Activated CD8-positive, alpha-beta T cell treated with anti-CD3 and anti-CD28 coated beads for 36 hours (primary cell): ENCODE results near the gene WBP11. TPM values are rescaled to one million over a fixed set of nuclear protein-coding genes. Genes with fewer than 3 reads are reported as not detected.

Source experiments
- ATAC-seq: fragments of 200-7000 bp; cut with Tn5 transposase; one replicate; pipeline ENCODE4 v1.10.0; 2021; ENCODE audit warnings: mild to moderate bottlenecking, moderate library complexity
- CTCF ChIA-PET: fragments of 350-600 bp; sonication (Branson Sonifier 250); formaldehyde crosslinking; loops from one replicate; lab custom pipeline; 2021; ENCODE audit warnings: antibody characterized with exemption; lab: Charles Lee
- POLR2A ChIA-PET: fragments of 350-600 bp; sonication (Branson Sonifier 250); formaldehyde crosslinking; loops from one replicate; lab custom pipeline; 2021; ENCODE audit warnings: antibody characterized with exemption; lab: Charles Lee
- DNase-seq: peaks from one replicate; pipeline ENCODE4 v3.0.0-alpha.2; 2020
- H3K27ac Mint-ChIP-seq: one replicate; pipeline ENCODE4 v1.8.0; 2021; ENCODE audit warnings: mild to moderate bottlenecking, mixed read lengths
- H3K27me3 Mint-ChIP-seq: one replicate; pipeline ENCODE4 v1.8.0; 2021; ENCODE audit warnings: mixed read lengths
- H3K36me3 Mint-ChIP-seq: one replicate; pipeline ENCODE4 v1.8.0; 2021; ENCODE audit warnings: low read depth, mixed read lengths
- H3K4me1 Mint-ChIP-seq: one replicate; pipeline ENCODE4 v1.8.0; 2021; ENCODE audit warnings: low read depth, mixed read lengths
- H3K4me3 Mint-ChIP-seq: one replicate; pipeline ENCODE4 v1.8.0; 2021; ENCODE audit warnings: mild to moderate bottlenecking, moderate library complexity, mixed read lengths
- H3K9me3 Mint-ChIP-seq: one replicate; pipeline ENCODE4 v1.8.0; 2021; ENCODE audit warnings: mixed read lengths
- CTCF ChIP-seq: fragments of 200-600 bp; IDR thresholded peaks from one replicate; pipeline ENCODE4 v1.8.0; 2022; ENCODE audit warnings: antibody characterized with exemption, mild to moderate bottlenecking
- intact Hi-C: fragments of 100-400 bp; cut with micrococcal nuclease; formaldehyde crosslinking; loops from one replicate; pipeline ENCODE4 v1.10.0; 2022
- total RNA-seq, 2 experiments: library from RNA; stranded (reverse); gene quantifications; one replicate each; pipeline ENCODE4 v1.2.3, GENCODE V29; 2021

WBP11 gene
- total RNA-seq, 2 experiments from 2014 or later = 123 to 130 TPM

DNA sequence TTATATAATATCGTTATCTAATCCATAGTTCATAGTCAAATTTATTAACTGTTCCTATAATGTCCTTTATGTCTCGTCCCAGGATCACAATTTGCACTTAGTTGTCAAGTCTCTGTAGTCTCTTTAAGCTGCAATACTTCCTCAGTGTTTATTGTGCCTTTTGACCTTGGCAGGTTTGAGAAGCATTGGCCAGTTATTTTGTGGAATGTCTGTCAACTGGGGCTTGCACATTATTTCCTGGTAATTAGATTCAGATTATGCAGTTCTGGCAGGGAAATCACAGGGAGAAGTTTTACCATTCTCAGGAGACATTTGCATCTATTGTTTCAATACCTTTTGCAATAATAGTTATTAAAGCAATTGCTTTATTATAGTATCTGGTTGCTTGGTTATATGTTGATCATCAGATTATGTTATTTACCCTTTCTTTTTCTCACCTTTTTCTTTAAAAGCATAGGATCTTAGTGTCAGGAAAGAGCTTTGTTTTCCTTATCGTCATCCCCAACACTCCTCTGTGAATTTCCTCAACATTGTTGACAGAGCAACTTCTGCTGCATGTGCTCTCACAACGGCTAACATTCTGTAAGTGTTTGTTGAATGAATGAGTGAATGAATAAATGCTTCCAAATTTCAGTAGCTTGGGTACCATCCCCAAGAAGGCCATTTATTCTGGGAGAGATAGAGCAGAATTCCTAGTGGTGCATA, 43.8 kb upstream of the WBP11 start:
- CTCF ChIA-PET = interaction anchor here (0.6 to 5.5 kb wide), 10 partner anchors 10 to 375 kb away, joined by 3 to 95 read pairs (median 3); partner anchors contain the start of gene RERG
- no peak for DNase-seq
- no peak for ATAC-seq
- Mint-ChIP-seq H3K27ac (no peak overlapping the region), H3K9me3 (no peaks in the 10 kb centered on the region), H3K27me3 (no peaks in the 10 kb centered on the region), H3K4me1 (peaks cover 12% of the 10 kb centered on the region), H3K4me3 (no peak overlapping the region), H3K36me3 (no peaks in the 10 kb centered on the region)
- POLR2A ChIA-PET = interaction anchor here (0.5 to 0.8 kb wide), 3 partner anchors 165 to 455 kb away, joined by 3 read pairs; no protein-coding TSS in a partner anchor
- TF ChIP-seq CTCF = no peak
- intact Hi-C loops = loop anchor here (5.0 kb wide), 1 partner anchor 375 kb away; the partner anchor contains the start of gene RERG

GRCh38 chr12:14846042-14846587, 42.8 kb upstream of the WBP11 start:
- ATAC-seq = peak; percentile 39
- intact Hi-C loops = loop anchor here (5.0 kb wide), 1 partner anchor 376 kb away; the partner anchor contains the start of gene RERG
- H3K27ac Mint-ChIP-seq = no peak overlapping the region
- H3K9me3 Mint-ChIP-seq = no peaks in the 10 kb centered on the region
- no peaks in the 10 kb centered on the region for H3K36me3 Mint-ChIP-seq
- H3K27me3 Mint-ChIP-seq = no peaks in the 10 kb centered on the region
- peaks cover 12% of the 10 kb centered on the region for H3K4me1 Mint-ChIP-seq
- no peak for TF ChIP-seq CTCF
- no peak overlapping the region for H3K4me3 Mint-ChIP-seq
- ChIA-PET CTCF (interaction anchor here (0.6 to 5.5 kb wide), 28 partner anchors 9 to 570 kb away, joined by 3 to 95 read pairs (median 3); partner anchors contain the start of gene RERG), POLR2A (interaction anchor here (0.9 kb wide), 1 partner anchor 149 kb away, joined by 3 read pairs; no protein-coding TSS in a partner anchor)
- DNase-seq = no peak

DNA sequence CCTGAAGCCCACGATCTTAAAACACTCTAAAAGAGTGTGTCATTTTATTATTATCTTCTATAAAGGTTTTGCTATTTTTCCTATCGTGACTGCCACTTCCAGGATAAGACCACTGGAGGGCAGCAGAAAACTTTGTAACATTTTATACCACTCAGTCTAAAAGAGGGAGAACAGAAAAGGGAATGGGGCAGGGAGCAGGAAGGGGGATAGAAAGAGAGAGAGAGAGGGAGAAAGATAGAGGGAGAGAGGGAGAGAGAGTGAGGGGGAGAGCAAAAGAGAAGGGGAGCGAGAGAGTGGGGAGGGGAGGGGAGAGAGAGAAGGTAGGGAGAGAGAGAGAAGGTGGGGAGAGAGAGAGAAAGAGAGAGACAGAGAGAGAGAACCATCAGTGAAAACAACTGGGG, 42.1 kb upstream of the WBP11 start:
- Mint-ChIP-seq H3K27ac (peak overlapping the region; percentile 43), H3K4me1 (peaks cover 12% of the 10 kb centered on the region), H3K4me3 (no peak overlapping the region), H3K9me3 (no peaks in the 10 kb centered on the region), H3K27me3 (no peaks in the 10 kb centered on the region), H3K36me3 (no peaks in the 10 kb centered on the region)
- ChIA-PET CTCF (interaction anchor here (0.6 to 5.5 kb wide), 27 partner anchors 8 to 569 kb away, joined by 3 to 95 read pairs (median 3); partner anchors contain the start of gene RERG), POLR2A (interaction anchor here (0.9 kb wide), 1 partner anchor 150 kb away, joined by 3 read pairs; no protein-coding TSS in a partner anchor)
- TF ChIP-seq CTCF = peak; percentile 68
- intact Hi-C loops = loop anchor here (1.0 to 5.0 kb wide), 2 partner anchors 150 to 377 kb away; partner anchors contain the start of gene RERG
- ATAC-seq (peak; percentile 76), DNase-seq (peak; percentile 65)

DNA sequence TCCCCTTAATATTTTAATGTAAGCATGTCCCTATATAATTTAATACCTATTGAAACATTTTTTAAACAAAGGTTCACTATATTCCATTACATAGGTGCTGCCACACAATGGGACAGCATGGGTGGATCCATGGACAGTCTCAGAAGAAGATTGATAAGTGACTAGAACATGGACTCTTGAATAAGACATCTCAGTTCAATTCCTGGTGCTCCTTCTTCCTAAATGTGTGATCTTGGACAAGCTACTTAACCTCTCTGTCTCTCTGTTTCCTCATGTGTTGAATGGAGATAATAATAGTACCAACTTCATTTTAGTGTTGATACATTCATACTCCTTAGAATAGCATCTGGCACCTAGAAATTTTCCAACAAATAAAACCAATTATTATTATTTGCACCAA, 41.1 kb upstream of the WBP11 start:
- peaks cover 12% of the 10 kb centered on the region for H3K4me1 Mint-ChIP-seq
- no peak for ATAC-seq
- no peak for TF ChIP-seq CTCF
- POLR2A ChIA-PET = no interaction called here
- no peak overlapping the region for H3K27ac Mint-ChIP-seq
- H3K9me3 Mint-ChIP-seq = no peaks in the 10 kb centered on the region
- no peaks in the 10 kb centered on the region for H3K36me3 Mint-ChIP-seq
- no peaks in the 10 kb centered on the region for H3K27me3 Mint-ChIP-seq
- intact Hi-C loops = no loop called here
- DNase-seq = no peak
- no peak overlapping the region for H3K4me3 Mint-ChIP-seq
- CTCF ChIA-PET = interaction anchor here (0.6 to 5.5 kb wide), 10 partner anchors 9 to 377 kb away, joined by 3 to 95 read pairs (median 4); partner anchors contain the start of gene RERG
